Measurements from ENCODE around the gene PGGT1B. TPM values are rescaled to one million over a fixed set of nuclear protein-coding genes. Genes with fewer than 3 reads are reported as not detected.

PGGT1B gene
- total RNA-seq, 1 donor from 2014 or later, result 38.4 TPM

GRCh38 chr5:115186794-115187193 is 75.9 kb downstream of the PGGT1B start:
- DNase-seq (ENCODE audit: low read depth, low spot score), result no peak
- Mint-ChIP-seq H3K36me3 (ENCODE audit: low read depth) (no peaks in the 10 kb centered on the region), H3K9me3 (no peaks in the 10 kb centered on the region), H3K4me3 (no peak overlapping the region), H3K4me1 (no peaks in the 10 kb centered on the region), H3K27me3 (ENCODE audit: low read depth) (peaks cover 43% of the 10 kb centered on the region), H3K27ac (ENCODE audit: unreplicated experiment) (no peak overlapping the region)
- no peak for TF ChIP-seq CTCF (conservative IDR thresholded peaks at IDR 0.05)

GRCh38 chr5:115184770-115185169 is 77.9 kb downstream of the PGGT1B start:
- no peaks in the 10 kb centered on the region for H3K9me3 Mint-ChIP-seq
- no peak for DNase-seq (ENCODE audit: low read depth, low spot score)
- no peaks in the 10 kb centered on the region for H3K36me3 Mint-ChIP-seq (ENCODE audit: low read depth)
- H3K4me3 Mint-ChIP-seq, result no peak overlapping the region
- H3K4me1 Mint-ChIP-seq, result peaks cover 9% of the 10 kb centered on the region
- TF ChIP-seq CTCF (conservative IDR thresholded peaks at IDR 0.05), result no peak
- peaks cover 64% of the 10 kb centered on the region for H3K27me3 Mint-ChIP-seq (ENCODE audit: low read depth)
- no peak overlapping the region for H3K27ac Mint-ChIP-seq (ENCODE audit: unreplicated experiment)

DNA sequence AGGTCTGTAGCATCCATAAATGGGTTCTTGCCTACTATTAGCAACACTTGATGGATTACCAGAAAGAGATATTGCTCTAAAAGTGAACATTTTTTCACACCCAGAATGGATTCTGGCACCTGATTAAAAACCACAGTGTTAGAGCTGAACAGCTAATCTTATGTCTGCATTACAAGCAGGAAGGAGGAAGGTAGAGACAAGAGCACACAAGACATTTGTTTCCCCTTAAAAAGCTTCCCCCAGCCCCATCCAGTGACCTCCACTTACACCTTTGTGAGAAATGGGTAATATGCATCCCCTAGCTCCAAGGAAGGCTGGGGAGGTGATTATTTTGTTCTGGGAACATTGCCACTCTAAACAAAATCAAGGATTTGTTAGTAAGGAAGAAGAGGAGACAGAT is 80.9 kb downstream of the PGGT1B start:
- no peak overlapping the region for H3K27ac Mint-ChIP-seq (ENCODE audit: unreplicated experiment)
- peaks cover 3% of the 10 kb centered on the region for H3K36me3 Mint-ChIP-seq (ENCODE audit: low read depth)
- DNase-seq (ENCODE audit: low read depth, low spot score), result no peak
- TF ChIP-seq CTCF (conservative IDR thresholded peaks at IDR 0.05), result no peak
- H3K9me3 Mint-ChIP-seq, result no peaks in the 10 kb centered on the region
- peaks cover 10% of the 10 kb centered on the region for H3K4me1 Mint-ChIP-seq
- H3K4me3 Mint-ChIP-seq, result peak overlapping the region; percentile 93
- peaks cover 86% of the 10 kb centered on the region for H3K27me3 Mint-ChIP-seq (ENCODE audit: low read depth)

GRCh38 chr5:115180165-115180709 is 82.4 kb downstream of the PGGT1B start:
- Mint-ChIP-seq H3K36me3 (ENCODE audit: low read depth) (peaks cover 3% of the 10 kb centered on the region), H3K27me3 (ENCODE audit: low read depth) (peaks cover 82% of the 10 kb centered on the region)

DNA sequence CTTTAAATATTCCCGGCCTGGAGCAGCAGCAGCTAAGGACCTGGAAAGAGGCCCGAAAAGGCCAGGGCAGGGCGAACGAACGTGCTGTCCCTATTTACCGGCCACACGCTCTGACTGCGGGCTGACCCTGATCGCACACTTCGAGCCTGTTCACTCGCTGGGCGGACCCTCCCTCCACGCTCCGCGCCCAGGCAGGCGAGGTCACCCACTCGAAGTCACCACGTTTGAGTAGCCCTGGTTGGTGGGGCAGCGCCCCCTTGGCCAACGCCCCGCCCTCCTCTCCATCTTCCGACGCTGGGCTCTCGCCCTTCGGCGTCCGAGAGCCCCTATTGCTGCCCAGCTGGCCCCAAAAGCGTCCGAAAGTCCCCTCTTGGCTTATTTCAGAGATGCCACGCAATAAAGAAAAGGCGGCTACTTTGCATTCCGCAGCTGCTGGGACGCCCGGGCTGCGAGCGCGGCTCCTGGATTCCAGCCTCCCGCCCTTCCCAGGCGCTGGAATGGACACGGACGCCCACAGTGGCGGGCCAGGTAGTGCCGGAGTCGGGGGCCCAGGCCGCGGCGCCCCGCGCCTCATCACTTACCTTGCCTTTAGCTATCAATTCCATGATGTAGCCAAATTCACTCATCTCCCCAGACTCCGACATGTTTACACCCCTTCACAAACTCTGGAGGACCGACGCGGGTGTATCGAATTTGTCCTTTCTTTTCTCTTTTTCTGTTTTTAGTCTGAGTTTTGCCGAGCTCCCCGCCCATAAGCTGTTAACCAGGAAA is 83.1 kb downstream of the PGGT1B start:
- TF ChIP-seq CTCF (conservative IDR thresholded peaks at IDR 0.05), result no peak
- peaks cover 80% of the 10 kb centered on the region for H3K27me3 Mint-ChIP-seq (ENCODE audit: low read depth)
- H3K4me3 Mint-ChIP-seq, result peak overlapping the region; percentile 93
- H3K4me1 Mint-ChIP-seq, result peaks cover 10% of the 10 kb centered on the region
- peak; percentile 22 for DNase-seq (ENCODE audit: low read depth, low spot score)
- H3K36me3 Mint-ChIP-seq (ENCODE audit: low read depth), result peaks cover 3% of the 10 kb centered on the region
- no peaks in the 10 kb centered on the region for H3K9me3 Mint-ChIP-seq
- H3K27ac Mint-ChIP-seq (ENCODE audit: unreplicated experiment), result peak overlapping the region; percentile 31

More at GRCh38 chr5:115180165-115180709, 82.4 kb downstream of the PGGT1B start:
- Mint-ChIP-seq H3K9me3 (no peaks in the 10 kb centered on the region), H3K4me3 (peak overlapping the region; percentile 93), H3K4me1 (peaks cover 10% of the 10 kb centered on the region), H3K27ac (ENCODE audit: unreplicated experiment) (peak overlapping the region; percentile 94)
- peak; percentile 70 for DNase-seq (ENCODE audit: low read depth, low spot score)
- no peak for TF ChIP-seq CTCF (conservative IDR thresholded peaks at IDR 0.05)
